OCI-LY1 (cell line): ENCODE data around the gene PFKP.

ENCODE experiments used
- EZH2 ChIP-seq: fragments of 200-600 bp; sonication (generic), shearing (Covaris generic); IDR thresholded peaks from 2 replicates; pipeline ENCODE4 v1.8.0; 2017; ENCODE audit warnings: borderline replicate concordance, mixed run types, mild to moderate bottlenecking, antibody characterized with exemption, low read length, moderate library complexity, mixed read lengths
- TF ChIP-seq, protein P1 (sequence below): fragments of 200-600 bp; sonication (generic), shearing (Covaris generic); IDR thresholded peaks from 2 replicates; pipeline ENCODE4 v1.5.1; 2017; ENCODE audit warnings: mild to moderate bottlenecking, antibody characterized with exemption, low read length, moderate library complexity, mixed read lengths

DNA sequence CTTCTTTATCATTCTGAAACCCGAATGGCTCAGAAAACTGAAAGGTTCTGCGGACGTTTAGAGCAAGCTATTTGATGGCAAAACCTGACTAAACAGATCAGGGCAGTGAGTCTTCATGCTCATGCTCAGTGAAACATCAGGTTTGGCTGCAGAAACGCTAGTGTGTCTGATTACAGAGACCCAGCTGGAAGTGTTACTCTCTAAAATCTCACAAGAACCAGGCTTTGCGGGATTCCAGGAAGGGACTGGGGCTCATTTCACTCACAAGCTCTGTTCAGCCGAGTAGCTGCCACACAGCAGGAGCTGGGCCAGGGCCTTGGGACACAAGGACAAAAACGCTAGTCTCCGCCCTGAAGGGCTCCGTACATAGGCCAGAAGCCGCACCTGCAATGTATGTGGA lies 102.3 kb downstream of the PFKP start:
- TF ChIP-seq, protein P1, sequence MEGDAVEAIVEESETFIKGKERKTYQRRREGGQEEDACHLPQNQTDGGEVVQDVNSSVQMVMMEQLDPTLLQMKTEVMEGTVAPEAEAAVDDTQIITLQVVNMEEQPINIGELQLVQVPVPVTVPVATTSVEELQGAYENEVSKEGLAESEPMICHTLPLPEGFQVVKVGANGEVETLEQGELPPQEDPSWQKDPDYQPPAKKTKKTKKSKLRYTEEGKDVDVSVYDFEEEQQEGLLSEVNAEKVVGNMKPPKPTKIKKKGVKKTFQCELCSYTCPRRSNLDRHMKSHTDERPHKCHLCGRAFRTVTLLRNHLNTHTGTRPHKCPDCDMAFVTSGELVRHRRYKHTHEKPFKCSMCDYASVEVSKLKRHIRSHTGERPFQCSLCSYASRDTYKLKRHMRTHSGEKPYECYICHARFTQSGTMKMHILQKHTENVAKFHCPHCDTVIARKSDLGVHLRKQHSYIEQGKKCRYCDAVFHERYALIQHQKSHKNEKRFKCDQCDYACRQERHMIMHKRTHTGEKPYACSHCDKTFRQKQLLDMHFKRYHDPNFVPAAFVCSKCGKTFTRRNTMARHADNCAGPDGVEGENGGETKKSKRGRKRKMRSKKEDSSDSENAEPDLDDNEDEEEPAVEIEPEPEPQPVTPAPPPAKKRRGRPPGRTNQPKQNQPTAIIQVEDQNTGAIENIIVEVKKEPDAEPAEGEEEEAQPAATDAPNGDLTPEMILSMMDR, result no peak
- no peak for TF ChIP-seq EZH2
